Small intestine (tissue), 7 donors: ENCODE measurements around the gene PCDH15. TPM values are rescaled to one million over a fixed set of nuclear protein-coding genes. Genes with fewer than 3 reads are reported as not detected.

Experiments used
- DNase-seq, 2 donors: peaks; one replicate each; pipeline versions ENCODE4 v3.0.0 to v3.0.0-alpha.2; 2013
- FAIRE-seq: peaks from 2 replicates; lab custom pipeline; 2012; peaks lifted over from hg19 to GRCh38; lab: Jason Lieb, UNC
- H3K27ac ChIP-seq, 3 donors: one replicate each; pipeline ENCODE4 v1.5.1; 2013; ENCODE audit warnings: low read length in 2 of 3, mild to moderate bottlenecking in 2 of 3, control low read depth in 1 of 3, inconsistent platforms in 1 of 3, low read depth in 1 of 3, moderate library complexity in 1 of 3
- H3K27me3 ChIP-seq, 3 donors: one replicate each; pipeline ENCODE4 v1.6.1; 2013; ENCODE audit warnings: low read length in 3 of 3, inconsistent platforms in 1 of 3; ENCODE audit not compliant: control insufficient read depth in 3 of 3, insufficient read depth in 3 of 3
- H3K36me3 ChIP-seq, 3 donors: one replicate each; pipeline ENCODE4 v1.6.1; 2013; ENCODE audit warnings: low read length in 3 of 3, inconsistent platforms in 1 of 3, low read depth in 1 of 3, mild to moderate bottlenecking in 1 of 3, moderate library complexity in 1 of 3; ENCODE audit not compliant: control insufficient read depth in 3 of 3, insufficient read depth in 2 of 3
- H3K4me1 ChIP-seq, 3 donors: one replicate each; pipeline ENCODE4 v1.6.1; 2013; ENCODE audit warnings: low read length in 2 of 3, inconsistent platforms in 1 of 3, low read depth in 1 of 3, mild to moderate bottlenecking in 1 of 3, moderate library complexity in 1 of 3; ENCODE audit not compliant: control insufficient read depth in 3 of 3, insufficient read depth in 2 of 3
- H3K4me3 ChIP-seq, 3 donors: one replicate each; pipeline ENCODE4 v1.5.1; 2013; ENCODE audit warnings: low read length in 3 of 3, control low read depth in 1 of 3, inconsistent platforms in 1 of 3, low read depth in 1 of 3, mild to moderate bottlenecking in 1 of 3, moderate library complexity in 1 of 3
- H3K9me3 ChIP-seq, 2 donors: one replicate each; pipeline ENCODE4 v1.6.1; 2013; ENCODE audit warnings: low read depth in 1 of 2, low read length in 1 of 2; ENCODE audit not compliant: control insufficient read depth in 2 of 2, insufficient read depth in 1 of 2
- WGBS, 3 donors: extraction: QIAGEN DNeasy Blood & Tissue Kit; methylation state at CpG; one replicate each; pipeline ENCODE4 v1.1.7; 2013; 5-methylcytosine and 5-hydroxymethylcytosine counted together
- polyA plus RNA-seq, 4 donors: library from polyadenylated mRNA; stranded (reverse) in 3 of 4; unstranded in 1 of 4; fragments of 200-250 nt in 3 of 4; fragments of 120-200 nt in 1 of 4; gene quantifications; one replicate each; pipeline versions ENCODE4 v1.2.1 to v1.2.3, GENCODE V29; 2013
- donor health status: healthy with polysubstance abuse.
- donor health status: control.
- donor health status: control.
- donor health status: Bipolar disorder and iron deficiency.
- donor health status: healthy.

The PCDH15 gene
- polyA plus RNA-seq, 4 donors: 0.12 to 0.21 TPM; not detected in 2

GRCh38 chr10:54124209-54124885 lies 676.7 kb downstream of the PCDH15 start:
- no peak overlapping the region for H3K27ac ChIP-seq
- no peak for FAIRE-seq
- WGBS, 3 donors: 61 to 86% (median 75%) methylated on average over 6 of the region's 6 CpGs

GRCh38 chr10:54120806-54121205 lies 680.2 kb downstream of the PCDH15 start:
- no peak overlapping the region for H3K4me3 ChIP-seq
- no peaks in the 10 kb centered on the region for H3K36me3 ChIP-seq
- peaks cover 0 to 4% of the 10 kb centered on the region in 2 donors for H3K9me3 ChIP-seq
- no peaks in the 10 kb centered on the region for H3K27me3 ChIP-seq
- DNase-seq (no peak), FAIRE-seq (no peak)
- 0 to 47% (median 29%) methylated on average over 1 of the region's 1 CpG for WGBS, 3 donors
- no peaks in the 10 kb centered on the region for H3K4me1 ChIP-seq
- no peak overlapping the region for H3K27ac ChIP-seq

More at GRCh38 chr10:54124209-54124885, 676.7 kb downstream of the PCDH15 start:
- no peaks in the 10 kb centered on the region for H3K27me3 ChIP-seq
- H3K4me1 ChIP-seq: no peaks in the 10 kb centered on the region
- no peak overlapping the region for H3K4me3 ChIP-seq
- no peaks in the 10 kb centered on the region for H3K9me3 ChIP-seq
- DNase-seq: no peak
- H3K36me3 ChIP-seq: no peaks in the 10 kb centered on the region

- 56 to 71% (median 61%) methylated on average over 2 of the region's 2 CpGs for WGBS, 3 donors
- no peaks in the 10 kb centered on the region for H3K27me3 ChIP-seq
- H3K9me3 ChIP-seq: no peaks in the 10 kb centered on the region
- DNase-seq: no peak
- H3K27ac ChIP-seq: no peak overlapping the region
- no peaks in the 10 kb centered on the region for H3K36me3 ChIP-seq
- H3K4me3 ChIP-seq: no peak overlapping the region
- FAIRE-seq: no peak
- no peaks in the 10 kb centered on the region for H3K4me1 ChIP-seq
These were observed 692.1 kb downstream of the PCDH15 start for GRCh38 chr10:54108961-54109360.

GRCh38 chr10:54096892-54097291 lies 704.1 kb downstream of the PCDH15 start:
- no peak for FAIRE-seq
- Histone ChIP-seq H3K4me3 (no peak overlapping the region), H3K4me1 (no peaks in the 10 kb centered on the region), H3K9me3 (no peaks in the 10 kb centered on the region), H3K27ac (no peak overlapping the region), H3K36me3 (no peaks in the 10 kb centered on the region), H3K27me3 (no peaks in the 10 kb centered on the region)
- no peak for DNase-seq
- 66 to 82% (median 77%) methylated on average over 1 of the region's 1 CpG for WGBS, 3 donors

- Histone ChIP-seq H3K4me3 (no peak overlapping the region), H3K4me1 (no peaks in the 10 kb centered on the region), H3K36me3 (no peaks in the 10 kb centered on the region), H3K9me3 (no peaks in the 10 kb centered on the region), H3K27me3 (no peaks in the 10 kb centered on the region), H3K27ac (no peak overlapping the region)
- WGBS, 3 donors: 13 to 42% (median 17%) methylated on average over 5 of the region's 5 CpGs
- DNase-seq (peak in 1 of 2 donors; percentile 8), FAIRE-seq (no peak)
These were observed 706.7 kb downstream of the PCDH15 start for GRCh38 chr10:54094321-54094720.

- no peak for DNase-seq
- no peak for FAIRE-seq
- Histone ChIP-seq H3K27ac (no peak overlapping the region), H3K36me3 (no peaks in the 10 kb centered on the region), H3K4me1 (no peaks in the 10 kb centered on the region), H3K4me3 (no peak overlapping the region), H3K27me3 (no peaks in the 10 kb centered on the region), H3K9me3 (no peaks in the 10 kb centered on the region)
- WGBS, 3 donors: 20 to 55% (median 50%) methylated on average over 2 of the region's 2 CpGs
These were observed 709.8 kb downstream of the PCDH15 start for GRCh38 chr10:54091237-54091636.

GRCh38 chr10:54081950-54082349 lies 719.1 kb downstream of the PCDH15 start:
- no peak for DNase-seq
- H3K27ac ChIP-seq: no peak overlapping the region
- 67 to 83% (median 81%) methylated on average over 2 of the region's 2 CpGs for WGBS, 3 donors
- no peaks in the 10 kb centered on the region for H3K4me1 ChIP-seq
- no peak overlapping the region for H3K4me3 ChIP-seq
- H3K27me3 ChIP-seq: no peaks in the 10 kb centered on the region
- no peaks in the 10 kb centered on the region for H3K36me3 ChIP-seq
- no peak for FAIRE-seq
- no peaks in the 10 kb centered on the region for H3K9me3 ChIP-seq

- no peak for FAIRE-seq
These were observed 733.7 kb downstream of the PCDH15 start for GRCh38 chr10:54067361-54067760.

GRCh38 chr10:54066646-54067045 lies 734.4 kb downstream of the PCDH15 start:
- DNase-seq: no peak
- no peaks in the 10 kb centered on the region for H3K9me3 ChIP-seq
- no peak for FAIRE-seq
- H3K36me3 ChIP-seq: no peaks in the 10 kb centered on the region
- H3K4me1 ChIP-seq: no peaks in the 10 kb centered on the region
- H3K4me3 ChIP-seq: no peak overlapping the region
- no peak overlapping the region for H3K27ac ChIP-seq
- H3K27me3 ChIP-seq: no peaks in the 10 kb centered on the region

More at GRCh38 chr10:54067361-54067760, 733.7 kb downstream of the PCDH15 start:
- H3K4me3 ChIP-seq: no peak overlapping the region
- 69 to 85% (median 78%) methylated on average over 1 of the region's 1 CpG for WGBS, 3 donors
- no peaks in the 10 kb centered on the region for H3K9me3 ChIP-seq
- no peak overlapping the region for H3K27ac ChIP-seq
- no peaks in the 10 kb centered on the region for H3K36me3 ChIP-seq
- no peaks in the 10 kb centered on the region for H3K4me1 ChIP-seq
- no peak for DNase-seq
- H3K27me3 ChIP-seq: no peaks in the 10 kb centered on the region
